Cardiac muscle cell (in vitro differentiated cells and primary cell): ENCODE data around the gene RER1. TPM values are rescaled to one million over a fixed set of nuclear protein-coding genes. Genes with fewer than 3 reads are reported as not detected.

ENCODE experiments used
- DNase-seq, 2 donors: peaks; one replicate each; pipeline versions ENCODE4 v3.0.0 to v3.0.0-alpha.2; 2010 to 2017; ENCODE audit warnings: low read depth in 1 of 2, low spot score in 1 of 2
- H3K27ac ChIP-seq: fragments of 200-600 bp; sonication (generic); 2 replicates; pipeline ENCODE4 v1.5.1; 2016
- H3K27me3 ChIP-seq: fragments of 200-600 bp; sonication (generic); 2 replicates; pipeline ENCODE4 v1.6.0; 2016; ENCODE audit warnings: control low read depth
- H3K36me3 ChIP-seq: fragments of 200-600 bp; sonication (generic); 2 replicates; pipeline ENCODE4 v1.5.1; 2016; ENCODE audit warnings: control low read depth
- H3K4me1 ChIP-seq: fragments of 200-600 bp; sonication (generic); 2 replicates; pipeline ENCODE4 v1.8.1; 2017; ENCODE audit warnings: low read depth, mild to moderate bottlenecking, mixed run types
- H3K4me3 ChIP-seq: fragments of 200-600 bp; sonication (generic); 2 replicates; pipeline ENCODE4 v1.5.1; 2016; ENCODE audit warnings: mild to moderate bottlenecking
- H3K9me3 ChIP-seq: fragments of 200-600 bp; sonication (generic); 2 replicates; pipeline ENCODE4 v1.5.1; 2017; ENCODE audit warnings: low read depth, mild to moderate bottlenecking, control low read depth
- CTCF ChIP-seq: IDR thresholded peaks from 2 replicates; pipeline ENCODE4 v1.5.1; 2012; ENCODE audit warnings: low read depth, mild to moderate bottlenecking, low read length
- polyA plus RNA-seq: library from polyadenylated mRNA; unstranded; fragments of >200 nt; fragmentation: Nextera tagmentation; extraction: Ambion mirVana; gene quantifications from 2 replicates; pipeline ENCODE4 v1.2.1, GENCODE V29; 2016
- total RNA-seq: library from RNA; depleted of rRNA; stranded (reverse); fragments of >200 nt; gene quantifications from 2 replicates; pipeline ENCODE4 v1.2.3, GENCODE V29; 2016

RER1 gene
- total and polyA plus RNA-seq, 2 experiments from 2014 or later = 46.5 to 112 TPM

DNA sequence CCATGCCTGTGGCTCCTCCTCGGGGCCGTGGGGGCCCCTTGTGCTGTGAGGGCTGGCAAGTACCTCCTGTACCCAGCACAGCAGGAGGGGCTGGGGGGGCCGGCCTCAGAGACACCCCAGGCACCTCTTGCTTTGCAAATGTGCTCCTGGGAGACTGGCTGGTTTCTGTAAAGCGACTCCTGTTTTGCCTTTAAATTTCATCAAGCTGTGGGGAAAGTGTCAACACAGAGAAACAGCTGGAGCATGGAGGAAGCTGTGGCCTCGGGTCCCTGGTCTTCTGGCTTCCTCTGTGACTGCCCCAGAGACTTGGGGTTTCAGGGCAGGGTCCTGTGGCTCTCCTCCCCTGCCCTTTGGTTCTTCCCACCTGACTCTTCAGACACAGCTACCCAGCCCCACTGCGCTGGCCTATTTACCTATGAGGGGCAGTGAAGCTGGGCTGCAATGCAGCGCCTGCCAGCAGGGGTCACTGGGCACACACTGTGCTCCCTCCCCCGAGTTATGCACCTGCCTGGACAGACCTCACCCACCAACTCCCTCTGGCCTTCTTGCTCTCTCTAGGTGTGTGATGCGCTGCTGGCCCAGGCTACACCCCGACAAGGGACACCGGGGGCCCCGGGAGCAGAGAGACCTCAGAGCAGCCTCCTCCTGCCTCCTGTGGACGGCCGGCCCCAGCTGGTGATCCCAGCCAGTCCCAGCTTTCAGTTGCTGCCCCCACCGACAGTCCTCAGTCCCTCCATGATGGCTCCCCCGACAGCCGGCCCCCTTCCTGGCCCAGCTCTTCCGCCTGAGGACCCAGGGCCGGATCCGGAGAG, 38.3 kb downstream of the RER1 start:
- DNase-seq = no peak
- peaks cover 4% of the 10 kb centered on the region for H3K4me1 ChIP-seq
- peaks cover 24% of the 10 kb centered on the region for H3K27me3 ChIP-seq
- no peaks in the 10 kb centered on the region for H3K36me3 ChIP-seq
- peak; percentile 27 for TF ChIP-seq CTCF
- no peak overlapping the region for H3K4me3 ChIP-seq
- no peak overlapping the region for H3K27ac ChIP-seq
- no peaks in the 10 kb centered on the region for H3K9me3 ChIP-seq

DNA sequence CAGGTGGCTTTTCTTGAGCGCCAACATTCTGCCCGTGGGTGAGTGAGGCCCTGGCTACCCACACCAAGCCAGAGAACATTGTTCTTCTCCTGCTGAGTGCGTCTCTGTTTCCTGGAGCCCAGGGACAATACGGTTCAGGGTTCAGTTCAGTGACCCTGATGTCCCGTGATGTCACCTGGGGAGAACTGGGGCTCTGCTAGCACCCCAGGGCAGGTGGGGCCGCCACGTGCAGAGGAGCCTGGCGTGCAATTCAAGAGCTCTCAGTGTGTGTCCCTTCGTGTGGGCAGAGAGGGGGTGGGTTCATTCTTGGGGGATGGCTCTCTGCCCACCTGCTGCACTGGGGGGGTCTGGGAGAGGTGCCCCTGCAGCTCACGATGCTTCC, 38.9 kb downstream of the RER1 start:
- Histone ChIP-seq H3K4me1 (peaks cover 4% of the 10 kb centered on the region), H3K9me3 (no peaks in the 10 kb centered on the region), H3K27ac (no peak overlapping the region), H3K4me3 (no peak overlapping the region), H3K36me3 (no peaks in the 10 kb centered on the region), H3K27me3 (peaks cover 29% of the 10 kb centered on the region)
- TF ChIP-seq CTCF = no peak
- no peak for DNase-seq

GRCh38 chr1:2431103-2431502, 39.5 kb downstream of the RER1 start:
- no peak for DNase-seq
- peaks cover 4% of the 10 kb centered on the region for H3K4me1 ChIP-seq
- H3K9me3 ChIP-seq = no peaks in the 10 kb centered on the region
- no peak for TF ChIP-seq CTCF
- H3K27ac ChIP-seq = no peak overlapping the region
- peaks cover 32% of the 10 kb centered on the region for H3K27me3 ChIP-seq
- H3K36me3 ChIP-seq = no peaks in the 10 kb centered on the region
- no peak overlapping the region for H3K4me3 ChIP-seq

DNA sequence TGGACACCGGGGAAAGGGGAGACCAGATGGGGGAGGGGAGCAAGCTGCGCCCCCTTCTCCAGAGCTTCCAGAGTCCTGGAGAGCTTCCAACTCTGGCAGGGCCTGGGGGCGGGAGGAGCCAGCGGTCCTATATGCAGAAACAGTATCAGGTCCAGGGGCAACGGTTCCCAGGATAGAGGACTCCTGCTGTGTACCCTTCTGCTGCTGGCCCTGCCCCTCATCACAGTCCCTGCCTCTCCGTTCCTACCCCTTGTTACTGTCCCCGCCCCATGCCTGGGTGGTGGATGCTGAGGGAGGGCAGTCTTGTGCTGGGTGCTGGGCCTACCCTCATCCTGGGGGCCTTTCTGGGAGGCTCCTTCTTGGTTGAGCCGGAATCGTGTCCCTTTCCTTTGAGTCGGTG, 39.9 kb downstream of the RER1 start:
- Histone ChIP-seq H3K27ac (no peak overlapping the region), H3K9me3 (no peaks in the 10 kb centered on the region), H3K4me1 (peaks cover 4% of the 10 kb centered on the region), H3K36me3 (no peaks in the 10 kb centered on the region), H3K27me3 (peaks cover 33% of the 10 kb centered on the region), H3K4me3 (no peak overlapping the region)
- DNase-seq = no peak
- TF ChIP-seq CTCF = no peak

DNA sequence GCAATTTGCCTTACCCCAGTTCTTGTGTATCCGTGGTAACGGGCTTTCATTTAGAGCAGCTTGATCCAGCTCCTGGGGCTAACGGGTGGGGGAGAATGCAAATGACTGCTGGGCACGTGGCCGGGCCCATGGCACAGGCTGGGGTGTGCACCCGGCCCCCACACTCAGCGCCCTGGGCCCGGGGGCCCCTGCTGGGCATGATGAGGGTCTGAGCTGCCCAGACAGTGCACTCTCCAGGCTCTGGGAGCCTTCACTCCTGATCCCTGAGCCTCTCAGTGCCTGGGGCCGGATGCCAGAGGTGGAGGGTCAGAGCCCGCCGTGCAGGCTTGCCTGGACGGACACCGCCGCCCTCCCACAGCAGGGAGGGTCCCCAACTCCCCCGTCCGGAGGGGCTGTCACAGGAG, 40.8 kb downstream of the RER1 start:
- Histone ChIP-seq H3K4me1 (peaks cover 4% of the 10 kb centered on the region), H3K9me3 (no peaks in the 10 kb centered on the region), H3K27ac (no peak overlapping the region), H3K36me3 (no peaks in the 10 kb centered on the region), H3K4me3 (no peak overlapping the region), H3K27me3 (peaks cover 36% of the 10 kb centered on the region)
- no peak for TF ChIP-seq CTCF
- DNase-seq = no peak
